ENCODE measurements around the gene ARHGEF17.

Gene ARHGEF17

DNA sequence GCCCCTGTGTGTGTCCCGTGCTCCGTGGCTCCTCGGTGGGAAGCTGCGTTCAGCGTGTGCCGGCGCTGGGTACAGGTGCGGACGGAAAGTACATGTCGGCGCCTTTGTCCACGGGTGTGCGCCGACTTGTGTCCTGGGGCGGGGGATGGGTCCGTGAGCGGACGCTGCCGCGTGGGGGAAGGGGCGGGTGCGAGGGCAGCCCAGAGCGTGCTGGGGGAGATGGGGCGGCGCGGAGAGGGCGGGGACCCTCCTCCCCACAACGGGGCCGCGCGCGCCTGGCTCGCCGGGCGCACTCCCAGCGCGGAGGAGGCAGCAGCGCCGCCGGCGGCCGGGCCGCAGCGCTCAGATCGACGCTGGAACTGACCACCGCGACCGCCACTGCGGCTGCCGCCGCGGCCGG lies 34.6 kb downstream of the ARHGEF17 start:
- H3K27ac ChIP-seq: peak overlapping the region in 1 of 21 experiments; percentile 65
- H3K4me3 ChIP-seq: peak overlapping the region in 3 of 7 experiments; percentile 6 to 35 (median 30)

DNA sequence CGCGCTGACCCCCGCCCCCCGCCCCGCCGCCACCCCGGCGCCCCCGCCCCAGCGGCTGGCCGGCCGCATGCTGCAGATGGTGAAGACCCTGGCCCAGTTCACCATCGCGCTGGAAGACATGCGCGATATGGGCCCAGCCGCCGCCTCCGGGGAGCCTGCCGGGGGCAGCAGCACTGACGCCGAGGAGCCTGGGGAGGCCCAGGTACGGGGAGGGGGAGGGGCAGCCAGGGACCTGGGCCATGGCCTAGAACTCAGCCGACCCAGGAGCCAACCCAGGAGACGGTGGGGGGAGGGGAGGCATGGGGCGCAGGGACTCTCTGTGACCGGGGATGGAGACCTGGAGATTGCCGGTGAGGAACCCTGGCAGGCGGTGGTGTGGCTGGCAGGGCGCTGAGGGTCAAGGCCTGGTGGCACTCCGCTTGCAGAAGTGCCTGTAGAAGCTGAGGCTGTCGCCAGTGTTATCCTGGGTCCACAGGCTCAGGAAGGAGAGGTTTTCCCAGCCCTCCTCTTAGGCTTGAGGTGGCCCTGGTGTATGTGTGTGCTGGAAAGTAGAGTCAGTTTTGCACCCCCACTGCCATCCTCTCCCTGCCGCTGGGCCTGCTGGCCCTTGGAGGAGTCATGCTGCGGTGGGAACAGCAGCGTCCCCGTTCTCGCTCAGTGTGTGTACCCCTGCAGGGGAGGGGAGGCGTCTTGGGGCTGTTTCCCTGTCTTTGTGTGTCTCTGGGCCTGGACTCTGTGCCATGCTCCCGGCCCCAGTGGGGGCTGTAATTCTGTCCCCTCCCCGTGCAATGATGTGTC lies 35.2 kb downstream of the ARHGEF17 start:
- Histone ChIP-seq H3K27ac (peak overlapping the region in 2 of 21 experiments; percentile 11 to 65), H3K4me3 (peak overlapping the region in 3 of 7 experiments; percentile 6 to 35 (median 30))

DNA sequence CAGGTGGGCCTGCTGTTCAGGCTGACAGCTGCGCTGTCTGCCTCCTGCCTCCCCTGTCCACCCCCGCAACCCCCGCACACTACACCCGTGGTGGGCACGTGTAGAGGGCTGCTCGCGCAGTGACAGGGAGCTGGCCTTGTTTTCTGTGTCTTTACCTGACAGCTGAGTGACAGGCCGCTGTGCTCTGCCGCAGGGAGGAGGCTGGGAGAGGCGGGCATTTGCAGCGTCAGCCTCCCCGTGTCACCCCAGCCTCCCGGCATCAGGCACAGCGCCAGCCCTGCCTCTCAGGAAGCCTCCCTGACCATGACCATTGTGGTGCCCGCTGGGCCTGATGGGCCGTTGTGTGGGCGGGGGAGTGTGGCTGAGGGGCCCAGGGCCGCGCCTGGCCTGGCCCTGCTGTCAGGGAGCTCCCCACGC lies 36.1 kb downstream of the ARHGEF17 start:
- Histone ChIP-seq H3K4me3 (no peak overlapping the region), H3K27ac (peak overlapping the region in 1 of 21 experiments; percentile 2)

DNA sequence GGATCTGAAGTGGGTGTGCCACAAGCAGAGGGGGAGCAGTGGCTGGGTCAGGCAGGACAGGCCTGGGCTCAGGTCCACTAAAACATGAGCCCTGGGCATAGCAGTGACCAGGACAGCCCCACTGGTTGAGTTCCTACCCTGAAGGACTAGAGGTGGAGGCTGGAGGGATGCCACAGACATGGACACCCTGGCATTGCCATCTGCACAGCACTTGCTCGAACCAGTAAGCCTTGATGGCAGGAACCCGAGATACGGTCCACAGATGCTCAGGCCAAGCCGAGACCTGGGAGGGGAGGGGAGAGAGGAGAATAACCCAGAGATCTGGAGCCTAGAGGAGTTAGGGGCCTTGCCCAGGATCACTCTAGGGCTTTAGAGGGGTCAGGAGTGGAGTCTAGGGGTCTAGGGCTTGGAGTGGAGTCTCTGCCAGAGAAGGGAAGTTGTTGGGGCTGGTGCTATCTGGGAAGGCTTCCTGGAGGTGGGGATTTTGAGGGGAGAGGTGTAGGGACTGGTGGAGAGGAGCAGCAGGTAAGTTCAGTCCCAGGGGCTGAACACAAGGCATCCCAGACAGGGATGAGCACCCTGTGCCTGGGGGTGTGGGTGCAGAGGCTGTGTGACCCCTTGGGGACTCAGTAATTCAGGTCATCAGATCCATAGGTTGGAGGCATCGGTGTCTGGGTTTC lies 37.5 kb downstream of the ARHGEF17 start:
- H3K27ac ChIP-seq: no peak overlapping the region
- H3K4me3 ChIP-seq: no peak overlapping the region

DNA sequence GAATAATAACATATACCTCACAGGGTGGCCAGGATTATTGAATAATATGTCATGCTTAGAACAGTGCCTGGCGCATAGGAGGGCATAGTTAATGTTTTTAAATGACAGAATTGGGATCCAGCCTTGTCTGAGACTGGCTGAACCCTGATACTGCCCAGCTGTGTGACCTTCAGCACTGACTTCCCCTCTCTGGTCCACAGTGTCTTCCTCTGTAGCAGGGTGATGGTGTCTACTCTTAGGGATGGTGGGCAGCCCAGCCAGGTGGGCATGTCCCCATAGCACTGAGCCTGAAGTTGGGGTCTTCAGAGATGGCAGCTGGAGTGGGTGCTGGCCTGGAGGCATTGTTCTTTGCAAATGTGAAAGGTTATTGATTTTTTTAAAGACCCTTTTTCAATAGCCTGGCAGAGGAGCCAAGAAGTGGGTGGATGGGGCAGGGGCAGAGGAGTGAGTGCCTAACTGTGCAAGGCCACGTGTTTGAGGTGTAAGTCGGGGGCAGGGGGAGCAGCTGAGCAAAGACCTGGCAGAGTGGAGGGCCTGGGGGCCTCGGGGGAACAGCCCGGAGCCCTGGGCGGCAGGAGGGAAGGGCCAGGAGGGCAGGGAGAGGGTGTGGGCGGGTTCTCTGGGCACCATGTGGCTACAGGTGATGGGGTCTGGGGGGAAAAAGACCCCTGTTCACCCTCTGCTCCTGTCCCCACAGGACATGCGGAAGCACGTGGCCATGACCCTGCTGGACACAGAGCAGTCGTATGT lies 38.3 kb downstream of the ARHGEF17 start:
- no peak overlapping the region for H3K27ac ChIP-seq

DNA sequence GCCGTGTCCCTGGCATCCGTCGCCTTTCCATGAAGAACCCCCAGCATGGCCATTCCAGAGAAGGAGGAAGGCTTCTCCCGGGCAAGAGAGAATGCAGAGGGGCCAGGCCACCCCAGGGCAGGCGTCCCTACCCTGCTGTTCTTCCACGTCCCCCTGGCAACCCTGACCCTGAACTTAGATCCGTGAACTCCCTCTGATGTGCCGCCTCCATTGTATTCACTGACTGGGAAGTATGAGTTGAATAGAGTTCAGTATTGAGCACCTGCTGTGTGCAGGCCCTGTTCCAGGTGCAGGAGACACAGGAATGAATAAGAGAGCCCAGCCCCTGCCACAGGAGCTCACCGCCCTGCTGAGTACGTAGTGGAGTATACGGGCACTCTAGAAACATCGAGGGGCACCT lies 39.0 kb downstream of the ARHGEF17 start:
- Histone ChIP-seq H3K27ac (no peak overlapping the region), H3K4me3 (no peak overlapping the region)

More for the DNA sequence above, 38.3 kb downstream of the ARHGEF17 start:
- H3K4me3 ChIP-seq: no peak overlapping the region

DNA sequence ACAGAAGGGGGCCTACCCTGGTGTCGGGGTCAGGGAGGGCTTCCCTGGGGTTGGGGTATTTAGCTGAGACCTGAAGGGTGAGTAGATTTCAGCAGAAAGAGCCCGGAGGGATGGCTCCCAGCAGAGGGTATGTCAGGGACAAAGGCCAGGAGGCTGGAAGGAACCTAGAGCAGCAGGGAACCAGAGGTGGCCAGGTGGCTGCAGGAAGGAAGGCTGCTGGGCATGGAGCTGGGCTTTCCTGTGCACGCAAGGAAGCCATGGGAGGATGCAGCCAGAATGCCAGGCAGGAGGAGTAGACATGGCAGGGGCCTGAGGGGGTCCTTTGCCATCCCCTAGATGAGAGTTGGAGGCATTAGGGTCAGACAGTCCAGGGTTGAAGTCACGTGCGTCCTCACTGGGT lies 40.8 kb downstream of the ARHGEF17 start:
- H3K27ac ChIP-seq: no peak overlapping the region

DNA sequence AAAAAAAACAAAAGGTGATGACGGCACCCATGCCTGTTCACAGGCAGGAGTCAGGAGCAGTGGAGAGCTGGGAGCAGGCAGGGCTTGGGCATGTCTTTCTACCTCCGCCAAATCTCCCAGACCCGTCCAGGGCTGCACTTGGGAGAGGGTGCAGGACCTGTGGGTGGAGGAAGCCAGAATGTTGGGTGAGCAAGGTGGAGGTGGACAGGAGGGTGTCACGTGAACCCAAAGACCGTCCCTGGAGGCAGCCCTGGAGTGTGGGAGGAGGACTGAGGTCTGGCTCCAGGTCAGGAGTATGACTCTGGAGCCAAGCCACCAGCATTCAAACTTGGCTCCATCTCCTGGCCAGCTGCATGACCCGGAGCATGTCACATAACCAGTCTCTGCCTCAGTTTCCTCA lies 41.6 kb downstream of the ARHGEF17 start:
- H3K27ac ChIP-seq: no peak overlapping the region

More for the DNA sequence above, 40.8 kb downstream of the ARHGEF17 start:
- H3K4me3 ChIP-seq: no peak overlapping the region

DNA sequence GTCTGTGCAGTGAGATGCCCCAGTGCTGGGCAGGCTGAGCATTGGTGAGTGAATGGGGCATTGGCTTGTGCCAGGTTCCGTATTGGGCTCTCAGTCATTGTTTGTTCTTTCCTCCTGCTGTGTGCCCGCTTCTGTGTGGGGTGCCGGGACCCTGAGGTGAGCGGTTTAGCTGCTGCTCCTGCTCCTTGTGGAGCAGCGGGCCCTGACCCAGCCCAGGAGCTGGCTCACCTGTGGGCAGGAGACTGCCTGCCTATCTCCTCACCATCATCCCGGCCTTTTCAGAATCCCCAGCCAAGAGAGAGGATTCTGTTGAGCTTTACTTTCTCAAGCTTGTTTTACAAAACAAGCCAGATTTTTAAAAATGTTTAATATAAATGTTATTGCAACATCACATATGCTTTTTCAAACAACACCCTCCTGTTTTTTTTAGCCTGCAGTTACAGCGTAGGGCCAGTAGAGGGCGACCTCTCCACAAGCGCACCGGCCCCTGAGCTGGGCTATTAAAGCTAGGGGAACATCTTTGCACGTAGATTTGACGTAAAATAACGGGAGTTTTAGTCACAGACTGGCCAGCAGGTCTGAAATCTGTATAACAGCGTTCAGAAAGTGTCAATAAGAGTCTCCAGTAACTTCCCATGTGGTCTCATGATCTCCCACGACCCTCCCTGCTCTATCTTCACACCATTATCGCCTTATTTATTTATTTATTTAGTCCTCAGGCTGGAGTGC lies 43.0 kb downstream of the ARHGEF17 start:
- H3K27ac ChIP-seq: peak overlapping the region in 2 of 21 experiments; percentile 35 to 43

More for the DNA sequence above, 41.6 kb downstream of the ARHGEF17 start:
- H3K4me3 ChIP-seq: no peak overlapping the region

DNA sequence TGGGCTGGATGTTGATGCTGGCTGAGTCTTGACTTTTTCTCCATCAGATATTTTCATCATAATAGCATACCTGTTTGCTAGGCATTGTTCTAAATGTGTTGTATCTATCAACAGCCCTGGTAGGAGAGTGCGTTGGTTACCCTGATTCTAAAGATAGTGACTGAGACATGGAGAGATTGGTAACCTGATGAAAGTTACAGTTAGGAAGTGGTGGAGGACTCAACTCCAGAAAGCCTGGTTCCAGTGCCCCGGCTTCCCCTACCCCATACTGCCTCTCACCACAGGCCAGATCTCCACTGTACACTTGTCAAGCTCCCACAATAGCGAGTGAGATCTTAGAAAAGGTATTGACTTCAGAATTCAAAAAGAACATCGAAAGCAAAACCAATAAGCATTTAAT lies 45.3 kb downstream of the ARHGEF17 start:
- H3K27ac ChIP-seq: no peak overlapping the region

More for the DNA sequence above, 43.0 kb downstream of the ARHGEF17 start:
- no peak overlapping the region for H3K4me3 ChIP-seq

DNA sequence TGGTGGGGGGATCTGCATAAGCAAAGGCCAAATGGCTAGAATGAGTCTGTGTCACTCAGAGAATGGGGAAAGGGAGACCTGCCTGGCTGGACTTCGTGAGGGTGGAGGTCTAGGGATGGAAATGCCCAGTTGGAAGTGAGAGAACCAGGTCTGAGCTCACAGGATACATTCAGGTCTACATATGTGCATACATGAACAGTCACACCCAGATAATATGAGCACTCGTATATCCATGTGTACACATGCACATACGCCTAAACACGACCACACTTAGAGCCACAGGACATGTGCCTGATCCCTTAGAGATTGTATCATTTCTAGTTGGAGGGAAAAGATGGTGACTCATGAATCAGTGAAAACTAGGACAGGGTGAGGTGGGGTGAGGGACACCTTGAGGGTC lies 47.0 kb downstream of the ARHGEF17 start:
- Histone ChIP-seq H3K4me3 (no peak overlapping the region), H3K27ac (no peak overlapping the region)

More for the DNA sequence above, 45.3 kb downstream of the ARHGEF17 start:
- H3K4me3 ChIP-seq: no peak overlapping the region

DNA sequence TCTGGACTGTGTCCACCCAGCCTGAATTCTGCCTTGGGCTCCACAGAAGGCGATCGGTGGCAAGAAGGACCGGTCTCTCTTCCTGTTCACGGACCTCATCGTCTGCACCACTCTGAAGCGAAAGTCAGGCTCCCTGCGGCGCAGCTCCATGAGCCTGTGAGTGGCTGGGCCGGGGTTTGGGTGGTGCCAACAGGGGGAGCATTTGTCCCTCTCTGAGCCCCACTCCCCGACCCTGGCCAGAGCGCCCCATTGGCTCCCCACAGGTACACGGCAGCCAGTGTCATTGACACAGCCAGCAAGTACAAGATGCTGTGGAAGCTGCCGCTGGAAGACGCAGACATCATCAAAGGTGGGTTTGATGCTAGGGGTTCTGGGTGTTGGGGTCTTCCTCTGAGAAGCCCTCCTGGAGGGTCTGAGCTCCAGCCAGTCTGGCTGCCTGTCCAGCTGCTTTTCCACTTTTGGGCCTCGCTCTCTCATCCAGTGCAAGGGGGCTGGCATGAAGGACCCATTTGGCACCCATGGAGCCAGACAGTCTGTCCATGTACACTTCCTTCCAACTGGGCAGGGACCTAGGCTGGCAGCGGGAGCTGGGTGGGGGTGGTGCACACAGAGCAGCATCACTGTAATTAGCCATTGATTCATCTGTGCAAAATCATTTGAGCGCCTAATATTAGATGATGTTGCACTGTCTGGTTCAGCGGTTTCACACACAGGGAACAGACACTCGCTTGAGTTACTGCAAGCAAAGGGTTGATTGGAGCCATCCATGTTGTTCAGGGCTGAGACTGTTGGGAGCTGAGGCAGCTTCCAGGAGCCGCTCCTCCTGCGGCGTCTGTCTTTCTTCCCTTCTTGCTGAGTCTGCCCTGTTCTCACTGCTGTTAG lies 49.1 kb downstream of the ARHGEF17 start:
- Histone ChIP-seq H3K4me3 (no peak overlapping the region), H3K27ac (no peak overlapping the region)

DNA sequence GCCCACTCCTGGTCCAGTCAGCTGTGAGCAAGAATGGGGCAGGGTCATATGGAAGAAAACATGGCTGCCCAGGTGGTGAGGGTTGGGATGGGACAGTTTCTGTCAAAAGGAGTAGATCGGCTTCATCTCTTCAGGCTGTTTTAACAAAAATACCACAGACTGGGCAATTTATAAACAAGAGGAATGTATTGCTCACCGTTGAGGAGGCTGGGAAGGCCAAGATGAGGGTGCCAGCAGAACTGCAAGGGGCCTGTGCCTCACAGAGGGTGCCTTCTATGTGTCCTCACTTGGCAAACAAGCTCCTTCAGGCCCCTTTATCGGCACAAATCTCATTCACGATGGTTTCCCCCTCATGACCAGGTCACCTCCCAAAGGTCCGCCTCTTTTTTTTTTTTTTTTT lies 50.0 kb downstream of the ARHGEF17 start:
- Histone ChIP-seq H3K4me3 (no peak overlapping the region), H3K27ac (no peak overlapping the region)

DNA sequence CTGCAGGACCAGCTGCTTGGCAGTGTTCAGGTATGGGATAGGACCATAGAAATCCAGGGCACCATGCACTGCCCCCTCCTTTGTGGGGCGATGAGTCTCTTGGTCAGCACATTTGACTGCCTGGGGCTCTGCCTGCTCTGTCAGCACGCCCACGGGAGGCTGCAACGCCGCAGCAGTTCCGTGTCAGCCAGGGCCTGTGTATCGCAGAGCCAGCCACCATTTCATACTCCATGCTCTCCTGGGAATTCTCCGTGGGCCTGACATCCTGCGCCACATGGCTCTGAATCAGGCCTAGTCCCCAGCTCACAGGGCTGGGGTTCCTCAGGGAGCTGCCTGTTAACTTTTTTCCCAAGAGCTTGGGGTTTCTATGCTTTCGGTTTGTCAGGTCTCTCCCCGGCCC lies 51.3 kb downstream of the ARHGEF17 start:
- peak overlapping the region in 6 of 21 experiments; percentile 10 to 71 (median 34) for H3K27ac ChIP-seq

DNA sequence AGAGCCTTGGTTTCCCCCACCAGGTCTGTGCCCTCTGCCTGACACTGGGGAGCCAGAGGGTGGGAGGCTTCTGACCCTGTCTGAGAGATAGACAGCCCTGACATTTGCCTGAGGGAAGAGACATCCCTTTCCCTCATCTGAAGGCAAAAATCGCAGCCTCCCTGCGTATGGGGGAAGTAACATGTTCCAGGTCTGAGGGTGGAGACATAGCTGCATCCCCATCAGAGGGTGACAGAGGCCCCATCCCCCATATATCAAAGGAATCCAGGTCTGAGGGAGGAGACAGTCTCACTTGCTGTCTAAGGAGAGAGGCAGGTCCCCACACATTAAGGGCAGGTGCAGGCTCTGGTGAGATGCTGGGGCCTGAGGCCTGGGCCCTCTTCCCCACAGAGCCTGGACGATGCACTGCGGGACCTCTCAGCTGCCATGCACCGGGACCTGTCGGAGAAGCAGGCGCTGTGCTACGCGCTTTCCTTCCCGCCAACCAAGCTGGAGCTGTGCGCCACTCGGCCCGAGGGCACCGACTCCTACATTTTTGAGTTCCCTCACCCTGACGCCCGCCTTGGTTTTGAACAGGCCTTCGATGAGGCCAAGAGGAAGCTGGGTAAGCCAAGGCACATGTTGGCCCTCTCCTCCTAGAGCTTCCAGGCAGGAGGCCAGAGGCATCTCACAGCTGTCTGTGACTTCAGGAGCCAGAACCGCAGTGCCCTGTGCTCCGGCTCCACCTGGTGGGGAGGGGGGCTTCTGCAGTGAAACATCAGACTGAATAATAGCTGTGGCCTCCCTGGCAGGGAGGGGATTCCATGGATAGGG lies 52.1 kb downstream of the ARHGEF17 start:
- peak overlapping the region in 7 of 21 experiments; percentile 10 to 71 (median 41) for H3K27ac ChIP-seq

More for the DNA sequence above, 51.3 kb downstream of the ARHGEF17 start:
- no peak overlapping the region for H3K4me3 ChIP-seq

DNA sequence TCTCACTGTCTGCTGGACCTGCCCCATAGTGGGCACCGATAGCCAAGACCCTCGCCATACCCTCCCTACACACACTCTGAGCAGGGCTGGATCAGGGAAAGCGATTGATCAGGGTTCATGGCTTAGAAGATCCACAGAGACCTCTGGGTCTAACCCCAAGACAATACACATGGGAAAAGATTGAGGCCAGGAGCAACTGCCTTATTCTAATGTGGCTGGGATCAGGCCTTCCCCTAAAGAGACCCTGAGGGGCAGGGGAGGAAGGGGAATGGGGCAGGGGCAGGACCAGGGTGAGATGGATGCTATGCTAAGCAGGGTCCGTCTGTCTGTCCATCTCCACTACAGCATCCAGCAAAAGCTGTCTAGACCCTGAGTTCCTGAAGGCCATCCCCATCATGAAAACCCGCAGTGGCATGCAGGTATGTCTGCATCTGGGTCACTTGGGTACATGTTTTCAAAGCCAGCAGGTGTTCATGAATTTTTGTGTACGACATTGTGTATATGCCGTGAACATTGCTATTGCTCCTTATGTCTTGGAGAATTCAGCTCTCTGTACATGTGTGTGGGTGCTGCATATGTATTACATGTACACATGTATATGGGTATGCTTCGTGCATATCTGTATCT lies 52.8 kb downstream of the ARHGEF17 start:
- H3K27ac ChIP-seq: no peak overlapping the region
- no peak overlapping the region for H3K4me3 ChIP-seq

More for the DNA sequence above, 52.1 kb downstream of the ARHGEF17 start:
- no peak overlapping the region for H3K4me3 ChIP-seq

All from skin epidermis (tissue), 12 donors.